Natural killer cell (primary cell): Measurements from ENCODE around the gene FHL1. TPM values are rescaled to one million over a fixed set of nuclear protein-coding genes. Genes with fewer than 3 reads are reported as not detected.

Experiments
- ATAC-seq, 3 donors: fragments of 150-1000 bp in 2 of 3; fragments of 200-7000 bp in 1 of 3; cut with Tn5 transposase; 1 replicate in 1 of 3; 2 replicates in 2 of 3; pipeline ENCODE4 v1.10.0; 2021; ENCODE audit warnings: mild to moderate bottlenecking in 2 of 3, moderate library complexity in 2 of 3
- DNase-seq, 2 donors: peaks; one replicate each; pipeline versions ENCODE4 v3.0.0 to v3.0.0-alpha.2; 2013 to 2021; ENCODE audit warnings: mixed read lengths in 1 of 2
- H3K27ac ChIP-seq: one replicate; pipeline ENCODE4 v1.5.1; 2013; ENCODE audit warnings: mild to moderate bottlenecking, low read length
- H3K27me3 ChIP-seq: one replicate; pipeline ENCODE4 v1.6.1; 2013; ENCODE audit warnings: low read length; ENCODE audit not compliant: control insufficient read depth, insufficient read depth
- H3K36me3 ChIP-seq: one replicate; pipeline ENCODE4 v1.6.1; 2013; ENCODE audit warnings: low read length; ENCODE audit not compliant: control insufficient read depth, insufficient read depth
- H3K4me1 ChIP-seq: one replicate; pipeline ENCODE4 v1.6.1; 2013; ENCODE audit warnings: low read length; ENCODE audit not compliant: control insufficient read depth, insufficient read depth
- H3K4me3 ChIP-seq: one replicate; pipeline ENCODE4 v1.5.1; 2013; ENCODE audit warnings: low read length
- H3K9me3 ChIP-seq: one replicate; pipeline ENCODE4 v1.6.1; 2013; ENCODE audit warnings: low read length; ENCODE audit not compliant: control insufficient read depth, insufficient read depth
- H3K27ac Mint-ChIP-seq, 2 donors: one replicate each; pipeline ENCODE4 v1.8.0; 2022; ENCODE audit warnings: mild to moderate bottlenecking in 2 of 2, mixed read lengths in 2 of 2, moderate library complexity in 1 of 2
- H3K27me3 Mint-ChIP-seq, 2 donors: one replicate each; pipeline ENCODE4 v1.8.0; 2022; ENCODE audit warnings: low read depth in 2 of 2, mixed read lengths in 2 of 2
- H3K36me3 Mint-ChIP-seq: one replicate; pipeline ENCODE4 v1.8.0; 2022; ENCODE audit warnings: mixed read lengths
- H3K4me1 Mint-ChIP-seq, 2 donors: one replicate each; pipeline ENCODE4 v1.8.0; 2022; ENCODE audit warnings: mixed read lengths in 2 of 2
- H3K4me3 Mint-ChIP-seq: one replicate; pipeline ENCODE4 v1.8.0; 2022; ENCODE audit warnings: mild to moderate bottlenecking, moderate library complexity, mixed read lengths
- H3K9me3 Mint-ChIP-seq, 2 donors: one replicate each; pipeline ENCODE4 v1.8.0; 2022; ENCODE audit warnings: mixed read lengths in 2 of 2
- WGBS: methylation state at CpG from one replicate; pipeline ENCODE4 v1.1.7; 2013; ENCODE audit warnings: missing lambda C conversion rate; ENCODE audit not compliant: insufficient coverage; 5-methylcytosine and 5-hydroxymethylcytosine counted together
- intact Hi-C: fragments of 100-400 bp; cut with micrococcal nuclease; formaldehyde crosslinking; loops from one replicate; pipeline ENCODE4 v1.14.2; 2022
- total RNA-seq, 4 donors: library from RNA; stranded (reverse); fragments of 120-200 nt in 1 of 4; gene quantifications; one replicate each; pipeline versions ENCODE4 v1.2.3 to v1.2.4, GENCODE V29; 2013 to 2022
- TF ChIP-seq, protein P1 (sequence below): fragments of 200-600 bp; IDR thresholded peaks from one replicate; pipeline ENCODE4 v1.8.0; 2022; ENCODE audit warnings: antibody characterized with exemption

Gene FHL1
- total RNA-seq, 3 donors from 2014 or later (not counting 1 experiment from before 2014, with no cell fraction given) = 3.2 to 5.7 (median 3.7) TPM

- WGBS = 100% methylated on average over 1 of the region's 1 CpG
- H3K9me3 Mint-ChIP-seq = no peaks in the 10 kb centered on the region
- peaks cover 9% of the 10 kb centered on the region for H3K4me1 ChIP-seq
- TF ChIP-seq, protein P1, sequence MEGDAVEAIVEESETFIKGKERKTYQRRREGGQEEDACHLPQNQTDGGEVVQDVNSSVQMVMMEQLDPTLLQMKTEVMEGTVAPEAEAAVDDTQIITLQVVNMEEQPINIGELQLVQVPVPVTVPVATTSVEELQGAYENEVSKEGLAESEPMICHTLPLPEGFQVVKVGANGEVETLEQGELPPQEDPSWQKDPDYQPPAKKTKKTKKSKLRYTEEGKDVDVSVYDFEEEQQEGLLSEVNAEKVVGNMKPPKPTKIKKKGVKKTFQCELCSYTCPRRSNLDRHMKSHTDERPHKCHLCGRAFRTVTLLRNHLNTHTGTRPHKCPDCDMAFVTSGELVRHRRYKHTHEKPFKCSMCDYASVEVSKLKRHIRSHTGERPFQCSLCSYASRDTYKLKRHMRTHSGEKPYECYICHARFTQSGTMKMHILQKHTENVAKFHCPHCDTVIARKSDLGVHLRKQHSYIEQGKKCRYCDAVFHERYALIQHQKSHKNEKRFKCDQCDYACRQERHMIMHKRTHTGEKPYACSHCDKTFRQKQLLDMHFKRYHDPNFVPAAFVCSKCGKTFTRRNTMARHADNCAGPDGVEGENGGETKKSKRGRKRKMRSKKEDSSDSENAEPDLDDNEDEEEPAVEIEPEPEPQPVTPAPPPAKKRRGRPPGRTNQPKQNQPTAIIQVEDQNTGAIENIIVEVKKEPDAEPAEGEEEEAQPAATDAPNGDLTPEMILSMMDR = no peak
- no peak overlapping the region for H3K4me3 Mint-ChIP-seq
- H3K36me3 ChIP-seq = no peaks in the 10 kb centered on the region
- no peak overlapping the region for H3K27ac ChIP-seq
- ATAC-seq (no peak), DNase-seq (no peak)
- no peaks in the 10 kb centered on the region for H3K9me3 ChIP-seq
- H3K27ac Mint-ChIP-seq = no peak overlapping the region
- intact Hi-C loops = no loop called here
- peaks cover 11 to 14% of the 10 kb centered on the region in 2 donors for H3K4me1 Mint-ChIP-seq
- H3K27me3 Mint-ChIP-seq = peaks cover 0 to 11% of the 10 kb centered on the region in 2 donors
- no peaks in the 10 kb centered on the region for H3K27me3 ChIP-seq
- no peak overlapping the region for H3K4me3 ChIP-seq
- no peaks in the 10 kb centered on the region for H3K36me3 Mint-ChIP-seq
Measured at GRCh38 chrX:136258951-136259350, 111.6 kb downstream of the FHL1 start.

DNA sequence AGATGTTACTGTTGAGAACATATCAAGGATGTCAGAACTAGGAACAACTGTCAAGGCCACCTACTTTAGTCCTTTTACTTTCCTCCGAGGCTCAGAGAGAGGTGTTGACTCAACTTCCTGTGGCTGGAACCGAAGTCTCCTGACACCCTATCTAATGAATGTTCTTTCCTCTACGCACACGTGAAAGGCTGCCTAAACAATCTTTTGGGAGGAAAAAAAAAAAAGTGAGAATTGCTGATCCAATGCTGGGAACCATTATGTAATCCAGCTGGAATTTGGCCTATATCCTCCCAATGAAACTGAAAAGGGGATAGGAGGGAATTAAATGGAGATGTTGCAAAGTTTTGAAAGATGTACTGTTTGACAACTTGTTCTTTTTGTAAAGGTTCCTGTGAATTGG lies 112.2 kb downstream of the FHL1 start:
- intact Hi-C loops = no loop called here
- no peaks in the 10 kb centered on the region for H3K36me3 Mint-ChIP-seq
- H3K4me3 ChIP-seq = no peak overlapping the region
- no peak overlapping the region for H3K27ac ChIP-seq
- TF ChIP-seq, protein P1 = no peak
- WGBS = no CpG with 5 or more reads among the region's 4 CpGs
- H3K4me1 ChIP-seq = peaks cover 9% of the 10 kb centered on the region
- DNase-seq = peak in 1 of 2 donors; percentile 26
- peaks cover 0 to 11% of the 10 kb centered on the region in 2 donors for H3K27me3 Mint-ChIP-seq
- H3K36me3 ChIP-seq = no peaks in the 10 kb centered on the region
- H3K27ac Mint-ChIP-seq = no peak overlapping the region
- H3K4me1 Mint-ChIP-seq = peaks cover 11 to 14% of the 10 kb centered on the region in 2 donors
- H3K9me3 ChIP-seq = no peaks in the 10 kb centered on the region
- peak in 2 of 3 donors; percentile 55 to 57 for ATAC-seq
- no peaks in the 10 kb centered on the region for H3K27me3 ChIP-seq
- no peak overlapping the region for H3K4me3 Mint-ChIP-seq
- no peaks in the 10 kb centered on the region for H3K9me3 Mint-ChIP-seq

- H3K27me3 Mint-ChIP-seq = peaks cover 0 to 11% of the 10 kb centered on the region in 2 donors
- H3K4me1 Mint-ChIP-seq = peaks cover 11 to 14% of the 10 kb centered on the region in 2 donors
- no peaks in the 10 kb centered on the region for H3K9me3 Mint-ChIP-seq
- Histone ChIP-seq H3K9me3 (no peaks in the 10 kb centered on the region), H3K4me1 (peaks cover 9% of the 10 kb centered on the region), H3K36me3 (no peaks in the 10 kb centered on the region), H3K27ac (no peak overlapping the region), H3K27me3 (no peaks in the 10 kb centered on the region), H3K4me3 (no peak overlapping the region)
- DNase-seq (no peak), ATAC-seq (no peak)
- H3K27ac Mint-ChIP-seq = no peak overlapping the region
- no peak overlapping the region for H3K4me3 Mint-ChIP-seq
- H3K36me3 Mint-ChIP-seq = no peaks in the 10 kb centered on the region
- intact Hi-C loops = no loop called here
- TF ChIP-seq, protein P1 = no peak
Measured at GRCh38 chrX:136260776-136261175, 113.4 kb downstream of the FHL1 start.

Other genes starting within 250 kb of the FHL1 start
- gene MMGT1, start 173.5 kb upstream of the FHL1 start, total RNA-seq = 10 to 100 TPM; 18.2 to 22.2 (median 21.4) TPM
- gene SLC9A6, start 162.1 kb upstream of the FHL1 start, total RNA-seq = 10 to 100 TPM; 17.1 to 24.0 (median 19.3) TPM
- 1 to 10 TPM; 5.6 to 6.1 (median 5.7) TPM for gene MAP7D3, start 103.9 kb downstream of the FHL1 start, total RNA-seq
- gene ADGRG4, start 153.4 kb downstream of the FHL1 start, total RNA-seq = not detected